A549 (cell line): ENCODE data around the gene TTC13. TPM values are rescaled to one million over a fixed set of nuclear protein-coding genes. Genes with fewer than 3 reads are reported as not detected.

Experiments used
- ATAC-seq, 2 experiments: fragments of 200-7000 bp in 1 of 2; fragments of >200 bp in 1 of 2; cut with Nextera tagmentation in 1 of 2; cut with Tn5 transposase in 1 of 2; 3 replicates each; pipeline versions ENCODE4 v1.8.0 to v1.9.1; 2018 to 2020; ENCODE audit warnings: mild to moderate bottlenecking in 1 of 2, moderate library complexity in 1 of 2
- CTCF ChIA-PET: fragments of 300-600 bp; sonication (Branson Sonifier 250); formaldehyde crosslinking; extraction: SDS; loops from one replicate; lab custom pipeline; 2021; ENCODE audit warnings: antibody characterized with exemption, inconsistent platforms; lab: Yijun Ruan, JAX
- POLR2A ChIA-PET: fragments of 350-600 bp; formaldehyde crosslinking; extraction: SDS; loops from one replicate; lab custom pipeline; 2021; ENCODE audit warnings: antibody characterized with exemption, inconsistent platforms; lab: Yijun Ruan, JAX
- DNase-seq, 2 experiments: peaks; one replicate each; pipeline versions ENCODE4 v3.0.0 to v3.0.0-alpha.2; 2011 to 2016; ENCODE audit warnings: low read depth in 1 of 2, low spot score in 1 of 2
- FAIRE-seq: peaks from 2 replicates; lab custom pipeline; 2011; peaks lifted over from hg19 to GRCh38; lab: Jason Lieb, UNC
- H3K27ac ChIP-seq, 2 experiments: fragments of >200 bp; sonication (Bioruptor Twin); formaldehyde crosslinking; 3 replicates each; pipeline ENCODE4 v1.5.1; 2016 to 2017
- H3K4me1 ChIP-seq: fragments of >200 bp; sonication (Bioruptor Twin); formaldehyde crosslinking; 3 replicates; pipeline ENCODE4 v1.6.1; 2016
- H3K4me2 ChIP-seq: fragments of >200 bp; sonication (Bioruptor Twin); formaldehyde crosslinking; 3 replicates; pipeline ENCODE4 v1.6.1; 2016
- H3K4me3 ChIP-seq: fragments of >200 bp; sonication (Bioruptor Twin); formaldehyde crosslinking; 3 replicates; pipeline ENCODE4 v1.5.1; 2016
- H3K9me3 ChIP-seq: fragments of >200 bp; sonication (Bioruptor Twin); formaldehyde crosslinking; 3 replicates; pipeline ENCODE4 v1.6.1; 2016
- CEBPB ChIP-seq, 2 experiments: fragments of >200 bp in 1 of 2; sonication (Bioruptor Twin) in 1 of 2; formaldehyde crosslinking in 1 of 2; IDR thresholded peaks; 2 replicates each; pipeline ENCODE4 v1.6.1; 2012 to 2016
- ESRRA ChIP-seq: fragments of 150-350 bp; IDR thresholded peaks from 2 replicates; pipeline ENCODE4 v1.6.1; 2014; ENCODE audit warnings: mild to moderate bottlenecking, low read length, borderline replicate concordance
- HOXB5 ChIP-seq: fragments of 250-450 bp; sonication (Bioruptor Pico); IDR thresholded peaks from 2 replicates; pipeline ENCODE4 v1.5.0; 2020; ENCODE audit warnings: mild to moderate bottlenecking, moderate library complexity
- JUNB ChIP-seq: fragments of >200 bp; sonication (Bioruptor Twin); formaldehyde crosslinking; IDR thresholded peaks from 2 replicates; pipeline ENCODE4 v1.6.1; 2016
- KDM1A ChIP-seq: fragments of 200-600 bp; sonication (generic); IDR thresholded peaks from 2 replicates; pipeline ENCODE4 v1.6.1; 2016; ENCODE audit warnings: low read depth, mild to moderate bottlenecking
- NPAS2 ChIP-seq: fragments of 250-450 bp; sonication (Bioruptor Pico); IDR thresholded peaks from 2 replicates; pipeline ENCODE4 v1.8.0; 2022; ENCODE audit warnings: mild to moderate bottlenecking, moderate library complexity, borderline replicate concordance
- REST ChIP-seq: fragments of 200-600 bp; sonication (generic); IDR thresholded peaks from 2 replicates; pipeline ENCODE4 v1.6.1; 2016; ENCODE audit warnings: antibody characterized with exemption, mild to moderate bottlenecking, moderate library complexity
- RFX5 ChIP-seq: fragments of 450-650 bp; IDR thresholded peaks from 2 replicates; pipeline ENCODE4 v1.7.1; 2014; ENCODE audit warnings: antibody characterized with exemption, mild to moderate bottlenecking, moderate library complexity
- RNF2 ChIP-seq: fragments of 200-600 bp; sonication (generic); IDR thresholded peaks from 2 replicates; pipeline ENCODE4 v1.6.1; 2016; ENCODE audit warnings: low read depth, mild to moderate bottlenecking, antibody characterized with exemption, moderate library complexity, borderline replicate concordance
- TP53 ChIP-seq: fragments of 250-450 bp; sonication (Bioruptor Pico); IDR thresholded peaks from 2 replicates; pipeline ENCODE4 v1.5.0; 2021; ENCODE audit warnings: mild to moderate bottlenecking, moderate library complexity
- ZC3H11A ChIP-seq: fragments of 450-650 bp; IDR thresholded peaks from 2 replicates; pipeline ENCODE4 v1.6.1; 2014; ENCODE audit warnings: antibody characterized with exemption, mild to moderate bottlenecking
- ZFP36 ChIP-seq: fragments of 450-650 bp; IDR thresholded peaks from 2 replicates; pipeline ENCODE4 v1.6.1; 2014; ENCODE audit warnings: borderline replicate concordance; ENCODE audit not compliant: partially characterized antibody
- WGBS: methylation state at CpG from one replicate; pipeline ENCODE4 v1.1.6; 2017; ENCODE audit errors: missing lambda C conversion rate; 5-methylcytosine and 5-hydroxymethylcytosine counted together
- polyA plus RNA-seq, 4 experiments: library from polyadenylated mRNA; depleted of rRNA in 3 of 4; stranded (reverse); fragments of >200 nt; fragmentation: RNase III in 1 of 4; extraction: RNeasy Plus Mini Kit Qiagen cat#74134 plus additional on column Dnase treatment in 1 of 4; gene quantifications; 2 replicates in 3 of 4; 3 replicates in 1 of 4; pipeline ENCODE4 v1.2.3, GENCODE V29; 2011 to 2017
- TF ChIP-seq, protein P1 (sequence below): fragments of >200 bp; sonication (Bioruptor Twin); formaldehyde crosslinking; IDR thresholded peaks from 2 replicates; pipeline ENCODE4 v1.6.1; 2016

Gene TTC13
- polyA plus RNA-seq, 2 of the 4 experiments (the other 2 are of a cell fraction), result 12.5 to 22.7 TPM

GRCh38 chr1:230861970-230862595 lies 116.6 kb downstream of the TTC13 start:
- no peak for FAIRE-seq
- ChIA-PET CTCF (interaction anchor here (0.7 kb wide), 1 partner anchor 55 kb away, joined by 3 read pairs; no protein-coding TSS in a partner anchor), POLR2A (no interaction called here)
- WGBS, result 87% methylated on average over 4 of the region's 4 CpGs
- Histone ChIP-seq H3K4me3 (no peak overlapping the region), H3K27ac (no peak overlapping the region), H3K4me1 (peaks cover 23% of the 10 kb centered on the region), H3K4me2 (no peak overlapping the region), H3K9me3 (no peaks in the 10 kb centered on the region)
- no peak for ATAC-seq
- no peak for DNase-seq
- TF ChIP-seq KDM1A (no peak), RFX5 (no peak)

DNA sequence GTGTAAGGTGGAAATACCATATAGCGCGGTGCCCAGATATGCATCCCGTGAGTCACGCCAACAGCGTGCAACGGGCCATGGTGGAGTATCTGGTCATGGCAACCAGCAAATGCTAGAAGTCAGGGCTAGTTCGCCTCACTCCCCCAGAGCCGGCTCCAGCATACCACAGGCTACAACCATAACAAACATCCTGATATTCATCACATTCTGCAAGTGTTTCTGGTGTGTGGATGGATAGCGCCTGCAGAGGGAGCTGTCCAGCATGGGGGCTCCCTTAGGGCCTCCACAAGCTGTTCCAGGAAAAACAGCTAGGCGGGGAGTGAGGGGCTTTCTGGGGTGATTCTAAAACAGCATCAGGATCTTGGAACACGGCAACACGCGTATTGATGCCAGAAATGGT lies 117.2 kb downstream of the TTC13 start:
- Histone ChIP-seq H3K9me3 (no peaks in the 10 kb centered on the region), H3K4me1 (peaks cover 17% of the 10 kb centered on the region), H3K4me2 (no peak overlapping the region), H3K4me3 (no peak overlapping the region), H3K27ac (no peak overlapping the region)
- POLR2A ChIA-PET, result no interaction called here
- CTCF ChIA-PET, result no interaction called here
- DNase-seq, result no peak
- 94% methylated on average over 13 of the region's 13 CpGs for WGBS
- ATAC-seq, result no peak
- TF ChIP-seq HOXB5 (CRISPR knock-in tag), result no peak
- no peak for TF ChIP-seq ESRRA
- TF ChIP-seq, protein P1, sequence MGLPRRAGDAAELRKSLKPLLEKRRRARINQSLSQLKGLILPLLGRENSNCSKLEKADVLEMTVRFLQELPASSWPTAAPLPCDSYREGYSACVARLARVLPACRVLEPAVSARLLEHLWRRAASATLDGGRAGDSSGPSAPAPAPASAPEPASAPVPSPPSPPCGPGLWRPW, result no peak
- TF ChIP-seq ZFP36, result no peak
- peak; percentile 48; the same call in 1 of the 2 replicates for TF ChIP-seq REST
- no peak for FAIRE-seq

DNA sequence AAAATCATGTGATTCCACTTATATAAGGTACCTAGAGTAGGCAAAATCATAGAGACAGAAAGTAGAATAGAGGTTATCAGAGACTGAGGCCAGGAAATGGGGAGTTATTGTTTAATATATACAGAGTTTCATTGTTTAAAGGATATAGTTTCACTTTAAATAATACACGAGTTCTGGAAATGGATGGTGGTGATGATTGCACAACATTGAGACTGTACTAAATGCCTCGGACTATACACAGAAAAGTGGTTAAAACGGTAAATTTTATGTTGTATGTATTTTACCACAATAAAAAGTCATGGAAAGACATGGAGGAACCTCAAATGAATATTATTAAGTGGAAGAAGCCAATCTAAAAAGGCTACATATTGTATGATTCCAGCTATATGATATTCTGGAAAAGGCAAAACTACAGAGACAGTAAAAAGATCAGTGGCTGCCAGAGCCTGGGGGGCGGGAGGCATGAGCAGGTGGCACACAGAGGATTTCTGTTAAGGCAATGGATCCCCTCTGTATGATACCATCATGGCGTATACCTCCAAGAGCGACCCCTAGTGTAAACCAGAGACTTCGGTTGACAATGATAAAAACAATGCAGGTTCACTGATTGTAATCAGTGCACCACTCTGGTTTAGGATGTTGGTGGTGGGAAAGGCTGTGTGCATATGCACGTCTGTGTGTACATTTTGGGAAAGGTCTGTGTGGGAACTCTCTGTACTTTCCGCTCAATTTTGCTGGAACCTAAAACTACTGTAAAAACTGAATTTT lies 117.9 kb downstream of the TTC13 start:
- Histone ChIP-seq H3K4me3 (no peak overlapping the region), H3K9me3 (no peaks in the 10 kb centered on the region), H3K27ac (no peak overlapping the region), H3K4me1 (peaks cover 14% of the 10 kb centered on the region; the same call in 2 of the 3 replicates)
- CTCF ChIA-PET, result no interaction called here
- TF ChIP-seq RNF2 (no peak), CEBPB (IDR thresholded peaks at IDR 0.05) (peak; percentile 94 to 95)
- TF ChIP-seq, all 56 proteins: peak for 1
- DNase-seq (no peak), FAIRE-seq (no peak), ATAC-seq (no peak)
- 88% methylated on average over 9 of the region's 9 CpGs for WGBS
- POLR2A ChIA-PET, result no interaction called here
- H3K4me2 ChIP-seq, result no peak overlapping the region

GRCh38 chr1:230858918-230859729 lies 119.5 kb downstream of the TTC13 start:
- WGBS, result 89% methylated on average over 12 of the region's 12 CpGs
- H3K4me2 ChIP-seq, result no peak overlapping the region
- TF ChIP-seq NPAS2 (CRISPR knock-in tag) (no peak), TP53 (CRISPR knock-in tag) (no peak), JUNB (no peak), ZC3H11A (no peak)
- ATAC-seq, result no peak
- no peaks in the 10 kb centered on the region for H3K9me3 ChIP-seq
- DNase-seq, result no peak
- ChIA-PET POLR2A (interaction anchor here (0.8 kb wide), 1 partner anchor 9 kb away, joined by 3 read pairs; the partner anchor contains the start of gene C1orf198), CTCF (no interaction called here)
- no peak for FAIRE-seq
- no peak overlapping the region for H3K4me3 ChIP-seq
- H3K4me1 ChIP-seq, result peaks cover 14% of the 10 kb centered on the region; the same call in 2 of the 3 replicates
- no peak overlapping the region for H3K27ac ChIP-seq
